GM18502 (cell line): ENCODE results near the gene MYOM3.
"Not testable (repeated sequence)": the region's sequence is repeated elsewhere in the genome, so short reads cannot be mapped to it uniquely, and the experiment has no call there.

Experiments used
- ATAC-seq: cut with Tn5 transposase; IDR thresholded peaks from one replicate; pipeline ENCODE4 v1.9.1; 2021; ENCODE audit warnings: mild to moderate bottlenecking; ENCODE audit not compliant: unreplicated experiment, poor library complexity

Gene MYOM3

GRCh38 chr1:24077278-24077978 is 34.5 kb downstream of the MYOM3 start:
- no peak for ATAC-seq

GRCh38 chr1:24075946-24076345 is 36.0 kb downstream of the MYOM3 start:
- no peak for ATAC-seq

GRCh38 chr1:24075590-24075854 is 36.4 kb downstream of the MYOM3 start:
- ATAC-seq = no peak

GRCh38 chr1:24074817-24075589 is 36.9 kb downstream of the MYOM3 start:
- ATAC-seq = no peak

- no peak for ATAC-seq
These were observed 37.7 kb downstream of the MYOM3 start for GRCh38 chr1:24074196-24074595.

GRCh38 chr1:24071941-24072340 is 40.0 kb downstream of the MYOM3 start:
- ATAC-seq = no peak

- no peak for ATAC-seq
These were observed 41.0 kb downstream of the MYOM3 start for GRCh38 chr1:24070821-24071393.

GRCh38 chr1:24069817-24070216 is 42.1 kb downstream of the MYOM3 start:
- no peak for ATAC-seq

GRCh38 chr1:24067978-24068377 is 44.0 kb downstream of the MYOM3 start:
- ATAC-seq = no peak

- no peak for ATAC-seq
These were observed 46.6 kb downstream of the MYOM3 start for GRCh38 chr1:24065304-24065703.

- no peak for ATAC-seq
These were observed 49.7 kb downstream of the MYOM3 start for GRCh38 chr1:24062221-24062620.

- no peak for ATAC-seq
These were observed 51.5 kb downstream of the MYOM3 start for GRCh38 chr1:24060482-24060881.

- no peak for ATAC-seq
These were observed 53.1 kb downstream of the MYOM3 start for GRCh38 chr1:24058671-24059455.

- no peak for ATAC-seq
These were observed 54.8 kb downstream of the MYOM3 start for GRCh38 chr1:24057171-24057570.

- ATAC-seq = no peak
These were observed 56.3 kb downstream of the MYOM3 start for GRCh38 chr1:24055681-24056080.

- ATAC-seq = no peak
These were observed 59.7 kb downstream of the MYOM3 start for GRCh38 chr1:24052220-24052619.

- ATAC-seq = no peak
These were observed 60.6 kb downstream of the MYOM3 start for GRCh38 chr1:24051206-24051945.

GRCh38 chr1:24049733-24050132 is 62.2 kb downstream of the MYOM3 start:
- ATAC-seq = no peak

- not testable (repeated sequence) for ATAC-seq
These were observed 63.0 kb downstream of the MYOM3 start for GRCh38 chr1:24048894-24049293.

GRCh38 chr1:24048205-24048869 is 63.6 kb downstream of the MYOM3 start:
- no peak for ATAC-seq
